Measurements from ENCODE around the gene EXOC6B.

EXOC6B gene

DNA sequence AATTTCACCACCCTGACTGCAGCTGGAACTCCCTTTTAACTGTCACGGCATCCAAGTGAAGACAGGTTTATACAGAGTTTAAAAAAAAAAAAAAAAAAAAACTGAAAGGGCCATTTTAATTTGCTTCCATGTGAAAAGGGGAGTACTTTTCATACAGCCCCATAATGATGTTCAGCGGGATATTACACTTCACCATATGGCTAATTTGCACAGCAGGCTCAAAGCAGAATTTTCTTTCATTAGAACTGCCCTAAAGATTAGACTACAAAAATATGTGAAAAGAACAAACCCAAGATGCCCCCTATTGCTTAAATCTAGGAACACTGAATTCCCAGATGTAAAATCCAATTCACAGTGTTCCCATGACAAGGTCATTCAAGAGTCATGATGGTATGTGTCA lies 301.8 kb downstream of the EXOC6B start:
- H3K36me3 ChIP-seq (ENCODE audit: insufficient read depth, low read length) = no peaks in the 10 kb centered on the region
- TF ChIP-seq, protein P1, sequence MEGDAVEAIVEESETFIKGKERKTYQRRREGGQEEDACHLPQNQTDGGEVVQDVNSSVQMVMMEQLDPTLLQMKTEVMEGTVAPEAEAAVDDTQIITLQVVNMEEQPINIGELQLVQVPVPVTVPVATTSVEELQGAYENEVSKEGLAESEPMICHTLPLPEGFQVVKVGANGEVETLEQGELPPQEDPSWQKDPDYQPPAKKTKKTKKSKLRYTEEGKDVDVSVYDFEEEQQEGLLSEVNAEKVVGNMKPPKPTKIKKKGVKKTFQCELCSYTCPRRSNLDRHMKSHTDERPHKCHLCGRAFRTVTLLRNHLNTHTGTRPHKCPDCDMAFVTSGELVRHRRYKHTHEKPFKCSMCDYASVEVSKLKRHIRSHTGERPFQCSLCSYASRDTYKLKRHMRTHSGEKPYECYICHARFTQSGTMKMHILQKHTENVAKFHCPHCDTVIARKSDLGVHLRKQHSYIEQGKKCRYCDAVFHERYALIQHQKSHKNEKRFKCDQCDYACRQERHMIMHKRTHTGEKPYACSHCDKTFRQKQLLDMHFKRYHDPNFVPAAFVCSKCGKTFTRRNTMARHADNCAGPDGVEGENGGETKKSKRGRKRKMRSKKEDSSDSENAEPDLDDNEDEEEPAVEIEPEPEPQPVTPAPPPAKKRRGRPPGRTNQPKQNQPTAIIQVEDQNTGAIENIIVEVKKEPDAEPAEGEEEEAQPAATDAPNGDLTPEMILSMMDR (conservative IDR thresholded peaks at IDR 0.05; ENCODE audit: low read length) = no peak
- TF ChIP-seq EZH2phosphoT487 (IDR thresholded peaks at IDR 0.05; ENCODE audit: borderline replicate concordance) = no peak

DNA sequence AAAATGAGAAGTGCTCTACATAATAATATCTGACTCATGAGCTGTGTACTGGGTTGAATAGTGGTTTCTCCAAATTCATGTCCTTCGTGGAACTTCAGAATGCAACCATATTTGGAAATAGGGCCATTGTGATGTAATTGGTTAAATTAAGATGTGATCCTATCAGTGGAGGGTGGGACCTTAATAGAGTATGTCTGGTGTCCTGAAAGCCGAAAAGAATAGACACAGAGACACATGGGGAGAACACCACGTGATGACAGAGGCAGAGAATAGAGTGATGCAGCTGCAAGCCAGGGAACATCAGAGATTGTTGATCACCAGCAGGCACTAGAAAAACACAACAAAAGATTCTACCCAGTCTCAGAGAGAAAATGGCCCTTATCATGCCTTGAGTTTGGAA lies 310.1 kb downstream of the EXOC6B start:
- no peaks in the 10 kb centered on the region for H3F3A ChIP-seq (ENCODE audit: low read depth)

More for the DNA sequence above, 301.8 kb downstream of the EXOC6B start:
- Histone ChIP-seq H3K4me2 (ENCODE audit: low read depth, low read length, poor library complexity, severe bottlenecking) (no peak overlapping the region), H2AFZ (ENCODE audit: low read length) (no peak overlapping the region), H3K9ac (ENCODE audit: low read depth, low read length, poor library complexity, severe bottlenecking) (no peak overlapping the region), H3K27me3 (ENCODE audit: insufficient read depth, low read length, poor library complexity, severe bottlenecking) (no peaks in the 10 kb centered on the region), H3K79me2 (ENCODE audit: insufficient read depth, low read length) (no peaks in the 10 kb centered on the region), H3K9me2 (replicated peaks; ENCODE audit: low read depth, low read length) (no peaks in the 10 kb centered on the region), H3F3A (ENCODE audit: low read depth) (no peaks in the 10 kb centered on the region; the same call in 1 of the 2 replicates), H3K9me3 (ENCODE audit: insufficient read depth, low read depth, low read length) (no peaks in the 10 kb centered on the region), H3K4me1 (ENCODE audit: insufficient read depth, low read length, poor library complexity, severe bottlenecking) (no peaks in the 10 kb centered on the region), H4K20me1 (ENCODE audit: insufficient read depth, low read length, poor library complexity, severe bottlenecking) (no peaks in the 10 kb centered on the region), H3K4me3 (ENCODE audit: low read length, poor library complexity, severe bottlenecking) (no peak overlapping the region)

DNA sequence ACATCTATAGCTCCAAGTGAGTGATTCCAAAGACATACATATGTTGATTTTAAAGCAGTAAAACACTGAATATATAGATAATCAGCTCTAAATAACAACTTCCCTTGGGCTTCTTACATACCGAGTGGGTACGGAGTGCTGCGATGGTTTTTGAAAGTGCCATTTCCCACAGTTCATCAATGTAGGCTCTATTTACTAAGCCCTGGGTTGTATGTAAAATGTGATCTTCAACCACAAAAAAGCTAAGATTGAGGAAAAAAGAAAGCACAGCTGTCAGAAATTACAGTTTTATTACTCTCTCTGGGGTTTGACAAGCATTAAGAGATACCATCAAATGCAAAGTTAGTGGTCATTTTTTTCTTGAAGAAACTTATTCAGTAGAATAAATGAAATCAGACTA lies 312.8 kb downstream of the EXOC6B start:
- Histone ChIP-seq H3K27me3 (ENCODE audit: insufficient read depth, low read length, poor library complexity, severe bottlenecking) (no peaks in the 10 kb centered on the region), H3K4me1 (ENCODE audit: insufficient read depth, low read length, poor library complexity, severe bottlenecking) (no peaks in the 10 kb centered on the region), H4K20me1 (ENCODE audit: insufficient read depth, low read length, poor library complexity, severe bottlenecking) (no peaks in the 10 kb centered on the region), H3K79me2 (ENCODE audit: insufficient read depth, low read length) (no peaks in the 10 kb centered on the region), H3F3A (ENCODE audit: low read depth) (no peaks in the 10 kb centered on the region), H2AFZ (ENCODE audit: low read length) (no peak overlapping the region), H3K4me2 (ENCODE audit: low read depth, low read length, poor library complexity, severe bottlenecking) (no peak overlapping the region), H3K4me3 (ENCODE audit: low read length, poor library complexity, severe bottlenecking) (no peak overlapping the region), H3K9ac (ENCODE audit: low read depth, low read length, poor library complexity, severe bottlenecking) (no peak overlapping the region), H3K9me2 (replicated peaks; ENCODE audit: low read depth, low read length) (no peaks in the 10 kb centered on the region), H3K36me3 (ENCODE audit: insufficient read depth, low read length) (no peaks in the 10 kb centered on the region), H3K9me3 (ENCODE audit: insufficient read depth, low read depth, low read length) (no peaks in the 10 kb centered on the region)
- TF ChIP-seq, protein P1 (conservative IDR thresholded peaks at IDR 0.05; ENCODE audit: low read length) = no peak
- no peak for TF ChIP-seq EZH2phosphoT487 (IDR thresholded peaks at IDR 0.05; ENCODE audit: borderline replicate concordance)

More for the DNA sequence above, 310.1 kb downstream of the EXOC6B start:
- no peak overlapping the region for H2AFZ ChIP-seq (ENCODE audit: low read length)
- no peaks in the 10 kb centered on the region for H3K79me2 ChIP-seq (ENCODE audit: insufficient read depth, low read length)
- no peaks in the 10 kb centered on the region for H3K4me1 ChIP-seq (ENCODE audit: insufficient read depth, low read length, poor library complexity, severe bottlenecking)
- TF ChIP-seq EZH2phosphoT487 (IDR thresholded peaks at IDR 0.05; ENCODE audit: borderline replicate concordance) = no peak
- TF ChIP-seq, protein P1 (conservative IDR thresholded peaks at IDR 0.05; ENCODE audit: low read length) = no peak
- no peak overlapping the region for H3K9ac ChIP-seq (ENCODE audit: low read depth, low read length, poor library complexity, severe bottlenecking)
- H3K27me3 ChIP-seq (ENCODE audit: insufficient read depth, low read length, poor library complexity, severe bottlenecking) = no peaks in the 10 kb centered on the region
- no peaks in the 10 kb centered on the region for H4K20me1 ChIP-seq (ENCODE audit: insufficient read depth, low read length, poor library complexity, severe bottlenecking)
- no peaks in the 10 kb centered on the region for H3K9me2 ChIP-seq (replicated peaks; ENCODE audit: low read depth, low read length)
- H3K4me2 ChIP-seq (ENCODE audit: low read depth, low read length, poor library complexity, severe bottlenecking) = no peak overlapping the region
- no peaks in the 10 kb centered on the region for H3K9me3 ChIP-seq (ENCODE audit: insufficient read depth, low read depth, low read length)
- no peaks in the 10 kb centered on the region for H3K36me3 ChIP-seq (ENCODE audit: insufficient read depth, low read length)
- H3K4me3 ChIP-seq (ENCODE audit: low read length, poor library complexity, severe bottlenecking) = no peak overlapping the region
